IMR-90 (cell line): ENCODE data around the gene TNS1. TPM values are rescaled to one million over a fixed set of nuclear protein-coding genes. Genes with fewer than 3 reads are reported as not detected.

Source experiments
- ATAC-seq: fragments of 200-7000 bp; cut with Tn5 transposase; 2 replicates; pipeline ENCODE4 v1.9.1; 2020; ENCODE audit warnings: low read depth, mild to moderate bottlenecking, moderate library complexity
- BruUV-seq: library from RNA; stranded (reverse); fragments of 400-500 nt; replicated peaks from 2 replicates; lab custom pipeline; 2021; lab: Mats Ljungman, UMichigan
- CTCF ChIA-PET: fragments of 300-600 bp; formaldehyde crosslinking; extraction: SDS; loops from one replicate; lab custom pipeline; 2021; ENCODE audit warnings: antibody characterized with exemption; lab: Yijun Ruan, JAX
- POLR2A ChIA-PET: fragments of 300-600 bp; sonication (Branson Sonifier 250); formaldehyde crosslinking; loops from one replicate; lab custom pipeline; 2022; ENCODE audit warnings: antibody characterized with exemption; ENCODE audit not compliant: unreplicated experiment; lab: Charles Lee
- DNase-seq: peaks from one replicate; pipeline ENCODE4 v3.0.0; 2013
- H2AFZ ChIP-seq: replicated peaks from 2 replicates; pipeline ENCODE3; 2013; ENCODE audit warnings: low read length, mild to moderate bottlenecking; ENCODE audit not compliant: poor library complexity
- H2AK5ac ChIP-seq: 2 replicates; pipeline ENCODE4 v1.6.1; 2013; ENCODE audit warnings: low read depth, low read length, inconsistent platforms
- H2AK9ac ChIP-seq: replicated peaks from 2 replicates; pipeline ENCODE3; 2013; ENCODE audit warnings: mild to moderate bottlenecking, low read depth, low read length, moderate library complexity; ENCODE audit not compliant: poor library complexity
- H2BK120ac ChIP-seq: 2 replicates; pipeline ENCODE4 v1.6.1; 2013; ENCODE audit warnings: low read depth, low read length, inconsistent platforms
- H2BK15ac ChIP-seq: 3 replicates; pipeline ENCODE4 v1.6.1; 2013; ENCODE audit warnings: low read depth, low read length, inconsistent platforms
- H2BK20ac ChIP-seq: 2 replicates; pipeline ENCODE4 v1.6.1; 2013; ENCODE audit warnings: low read depth, mild to moderate bottlenecking, inconsistent platforms, low read length, moderate library complexity
- H2BK5ac ChIP-seq: 2 replicates; pipeline ENCODE4 v1.6.1; 2013; ENCODE audit warnings: mild to moderate bottlenecking, low read depth, low read length, inconsistent platforms; ENCODE audit not compliant: poor library complexity, severe bottlenecking
- H3K14ac ChIP-seq: replicated peaks from 2 replicates; pipeline ENCODE4 v1.6.1; 2013; ENCODE audit warnings: low read depth, low read length, inconsistent platforms
- H3K18ac ChIP-seq: 2 replicates; pipeline ENCODE4 v1.6.1; 2013; ENCODE audit warnings: low read depth, low read length, control low read depth
- H3K23ac ChIP-seq: 2 replicates; pipeline ENCODE4 v1.6.1; 2013; ENCODE audit warnings: low read depth, low read length, inconsistent platforms
- H3K27ac ChIP-seq: 2 replicates; pipeline ENCODE4 v1.5.1; 2013; ENCODE audit warnings: mild to moderate bottlenecking, control low read depth, low read length; ENCODE audit not compliant: insufficient read depth
- H3K27me3 ChIP-seq: 2 replicates; pipeline ENCODE4 v1.6.1; 2013; ENCODE audit warnings: low read length; ENCODE audit not compliant: control insufficient read depth, insufficient read depth
- H3K36me3 ChIP-seq: 2 replicates; pipeline ENCODE4 v1.6.1; 2013; ENCODE audit warnings: low read length, mixed read lengths; ENCODE audit not compliant: control insufficient read depth, insufficient read depth
- H3K4ac ChIP-seq: 2 replicates; pipeline ENCODE4 v1.6.1; 2013; ENCODE audit warnings: low read depth, low read length, inconsistent platforms
- H3K4me1 ChIP-seq: 2 replicates; pipeline ENCODE4 v1.6.1; 2013; ENCODE audit warnings: low read length, mixed read lengths; ENCODE audit not compliant: control insufficient read depth, insufficient read depth
- H3K4me2 ChIP-seq: 2 replicates; pipeline ENCODE4 v1.6.1; 2013; ENCODE audit warnings: low read depth, mild to moderate bottlenecking, control low read depth, low read length, moderate library complexity
- H3K4me3 ChIP-seq: 2 replicates; pipeline ENCODE4 v1.5.1; 2013; ENCODE audit warnings: low read depth, mild to moderate bottlenecking, control low read depth, low read length, moderate library complexity; ENCODE audit not compliant: insufficient read depth
- H3K56ac ChIP-seq: 2 replicates; pipeline ENCODE4 v1.6.1; 2013; ENCODE audit warnings: low read length, inconsistent platforms; ENCODE audit not compliant: insufficient read depth; ENCODE audit errors: extremely low read depth
- H3K79me1 ChIP-seq, 2 experiments: 2 replicates each; pipeline ENCODE4 v1.6.1; 2013; ENCODE audit warnings: low read length in 2 of 2, inconsistent platforms in 1 of 2, low read depth in 1 of 2
- H3K9ac ChIP-seq: 2 replicates; pipeline ENCODE4 v1.6.1; 2013; ENCODE audit warnings: low read depth, low read length, control low read depth
- H3K9me1 ChIP-seq: 2 replicates; pipeline ENCODE4 v1.6.1; 2013; ENCODE audit warnings: low read length, inconsistent platforms; ENCODE audit not compliant: insufficient read depth
- H3K9me3 ChIP-seq: 2 replicates; pipeline ENCODE4 v1.6.1; 2013; ENCODE audit warnings: low read length; ENCODE audit not compliant: control insufficient read depth, insufficient read depth
- H4K20me1 ChIP-seq: 2 replicates; pipeline ENCODE4 v1.6.1; 2013; ENCODE audit warnings: low read length, inconsistent platforms; ENCODE audit not compliant: insufficient read depth
- H4K5ac ChIP-seq: 2 replicates; pipeline ENCODE4 v1.6.1; 2013; ENCODE audit warnings: mild to moderate bottlenecking, low read depth, low read length, control low read depth
- H4K8ac ChIP-seq, 2 experiments: 2 replicates each; pipeline ENCODE4 v1.6.1; 2013; ENCODE audit warnings: low read depth in 2 of 2, low read length in 2 of 2, control low read depth in 1 of 2, inconsistent platforms in 1 of 2
- H4K91ac ChIP-seq: 2 replicates; pipeline ENCODE4 v1.6.1; 2013; ENCODE audit warnings: low read depth, low read length, inconsistent platforms; ENCODE audit not compliant: insufficient read depth
- BHLHE40 ChIP-seq: fragments of 150-350 bp; IDR thresholded peaks from 2 replicates; pipeline ENCODE4 v1.6.1; 2016; ENCODE audit warnings: mild to moderate bottlenecking, low read depth, low read length
- CEBPB ChIP-seq: IDR thresholded peaks from 2 replicates; pipeline ENCODE4 v1.6.1; 2012; ENCODE audit warnings: low read depth, low read length, improper control_type of control experiment
- CTCF ChIP-seq: conservative IDR thresholded peaks from 2 replicates; pipeline ENCODE4 v1.5.1; 2012; ENCODE audit warnings: mild to moderate bottlenecking, low read depth, low read length, improper control_type of control experiment
- ELK1 ChIP-seq: fragments of 150-350 bp; IDR thresholded peaks from 2 replicates; pipeline ENCODE4 v1.6.1; 2016; ENCODE audit warnings: low read depth, mild to moderate bottlenecking, low read length, moderate library complexity, borderline replicate concordance
- FOS ChIP-seq: fragments of 150-350 bp; IDR thresholded peaks from 2 replicates; pipeline ENCODE4 v1.6.1; 2016; ENCODE audit warnings: low read depth, low read length
- MAZ ChIP-seq: IDR thresholded peaks from 2 replicates; pipeline ENCODE4 v1.6.1; 2012; ENCODE audit warnings: low read depth, mild to moderate bottlenecking, low read length, improper control_type of control experiment, moderate library complexity, borderline replicate concordance
- MXI1 ChIP-seq: IDR thresholded peaks from 2 replicates; pipeline ENCODE4 v1.6.1; 2012; ENCODE audit warnings: low read depth, mild to moderate bottlenecking, low read length, moderate library complexity, borderline replicate concordance
- NFE2L2 ChIP-seq: fragments of 150-350 bp; IDR thresholded peaks from 2 replicates; pipeline ENCODE4 v1.6.1; 2016; ENCODE audit warnings: low read depth, mild to moderate bottlenecking, low read length
- POLR2A ChIP-seq: IDR thresholded peaks from 2 replicates; pipeline ENCODE4 v1.6.1; 2012; ENCODE audit warnings: mild to moderate bottlenecking, low read depth, low read length
- RAD21 ChIP-seq: IDR thresholded peaks from 2 replicates; pipeline ENCODE4 v1.6.1; 2012; ENCODE audit warnings: low read length, improper control_type of control experiment
- RCOR1 ChIP-seq: IDR thresholded peaks from 2 replicates; pipeline ENCODE4 v1.6.1; 2012; ENCODE audit warnings: mild to moderate bottlenecking, low read length, improper control_type of control experiment; ENCODE audit not compliant: insufficient replicate concordance
- RFX5 ChIP-seq: IDR thresholded peaks from 2 replicates; pipeline ENCODE4 v1.8.0; 2012; ENCODE audit warnings: low read depth, mild to moderate bottlenecking, low read length, moderate library complexity
- USF2 ChIP-seq: fragments of 150-350 bp; IDR thresholded peaks from 2 replicates; pipeline ENCODE4 v1.6.1; 2017; ENCODE audit warnings: mild to moderate bottlenecking, antibody characterized with exemption, low read length, low read depth
- WGBS, 2 experiments: methylation state at CpG; one replicate each; pipeline versions ENCODE4 v1.1.5 to v1.1.7; 2013; ENCODE audit warnings: missing lambda C conversion rate in 2 of 2; ENCODE audit not compliant: insufficient read length in 1 of 2; ENCODE audit errors: extremely low coverage in 2 of 2; 5-methylcytosine and 5-hydroxymethylcytosine counted together
- dilution Hi-C: fragments of 300-500 bp; cut with HindIII; formaldehyde crosslinking; loops from one replicate; pipeline ENCODE4 v1.14.3; 2018; ENCODE audit warnings: low sequenced_read_pairs; ENCODE audit not compliant: unreplicated experiment
- in situ Hi-C: fragments of 300-500 bp; cut with MboI; formaldehyde crosslinking; loops from 3 replicates; pipeline ENCODE4 v1.14.3; 2019; ENCODE audit warnings: low sequenced_read_pairs, inconsistent platforms, mixed read lengths
- intact Hi-C: fragments of 100-400 bp; cut with micrococcal nuclease; formaldehyde crosslinking; loops from 2 replicates; pipeline ENCODE4 v1.10.0; 2022
- polyA plus RNA-seq, 3 experiments: library from polyadenylated mRNA; depleted of rRNA; stranded (reverse); fragments of >200 nt; gene quantifications; 2 replicates each; pipeline ENCODE4 v1.2.3, GENCODE V29; 2012; ENCODE audit warnings: low replicate concordance in 1 of 3
- total RNA-seq: library from RNA; depleted of rRNA; stranded (reverse); fragments of >200 nt; gene quantifications from 2 replicates; pipeline ENCODE4 v1.2.3, GENCODE V29; 2012

Gene TNS1
- total and polyA plus RNA-seq, 2 of the 4 experiments (the other 2 are of a cell fraction) = 41.1 to 45.2 TPM

GRCh38 chr2:217988014-217988839 lies 14.6 kb downstream of the TNS1 start:
- peak overlapping the region; percentile 37 for H2BK5ac ChIP-seq
- ChIA-PET CTCF (interaction anchor here (0.7 to 1.0 kb wide), 2 partner anchors 189 to 197 kb away, joined by 3 to 4 read pairs; no protein-coding TSS in a partner anchor), POLR2A (interaction anchor here (0.5 to 0.6 kb wide), 2 partner anchors 22 to 1293 kb away, joined by 3 read pairs; partner anchors contain the start of gene IGFBP5)
- H3K4ac ChIP-seq = peak overlapping the region; percentile 71
- no peak overlapping the region for H4K5ac ChIP-seq
- H3K36me3 ChIP-seq = peaks cover 37% of the 10 kb centered on the region
- H3K14ac ChIP-seq = no peak overlapping the region
- no peak overlapping the region for H3K27ac ChIP-seq
- no peak overlapping the region for H3K23ac ChIP-seq
- peak; percentile 90 for ATAC-seq
- no peak overlapping the region for H3K4me2 ChIP-seq
- H4K91ac ChIP-seq = peak overlapping the region; percentile 68
- H4K8ac ChIP-seq = 0 out of 4 replicates have a peak overlapping the region, but pooled peaks of 1 of the 2 experiments have one; percentile 31
- no peak overlapping the region for H2BK15ac ChIP-seq
- H3K4me1 ChIP-seq = peaks cover 16% of the 10 kb centered on the region
- H2BK20ac ChIP-seq = no peak overlapping the region
- WGBS, 2 experiments = no CpG with 5 or more reads among the region's 13 CpGs
- no peaks in the 10 kb centered on the region for H3K27me3 ChIP-seq
- no TSS peak for BruUV-seq
- H3K9me3 ChIP-seq = no peaks in the 10 kb centered on the region
- H4K20me1 ChIP-seq = peaks cover 47% of the 10 kb centered on the region
- H3K79me1 ChIP-seq = peaks cover 29 to 74% of the 10 kb centered on the region in 2 experiments
- intact Hi-C loops = loop anchor here (1.0 to 2.0 kb wide), 6 partner anchors 44 to 203 kb away; no protein-coding TSS in a partner anchor
- H3K9me1 ChIP-seq = peaks cover 14% of the 10 kb centered on the region
- peak; percentile 68 for DNase-seq
- in situ Hi-C loops = loop anchor here (5.0 kb wide), 1 partner anchor 86 kb away; no protein-coding TSS in a partner anchor
- no peak overlapping the region for H3K9ac ChIP-seq
- peak overlapping the region; percentile 66 for H2BK120ac ChIP-seq
- peak overlapping the region; percentile 69 for H2AFZ ChIP-seq
- H3K18ac ChIP-seq = no peak overlapping the region
- no peak overlapping the region for H3K4me3 ChIP-seq
- dilution Hi-C loops = no loop called here
- H2AK5ac ChIP-seq = peak overlapping the region; percentile 81
- H2AK9ac ChIP-seq = peak overlapping the region; percentile 92
- H3K56ac ChIP-seq = no peak overlapping the region
- TF ChIP-seq ELK1 (no peak), MXI1 (no peak), RFX5 (no peak), BHLHE40 (no peak), USF2 (no peak), CEBPB (no peak), NFE2L2 (no peak), POLR2A (peak; percentile 27; the same call in 1 of the 2 replicates), RCOR1 (no peak), FOS (no peak), RAD21 (peak; percentile 99), CTCF (peak; percentile 94), MAZ (peak; percentile 58; the same call in 1 of the 2 replicates)
